SK-N-MC (cell line): ENCODE results near the gene MAPKAPK5.

Experiments used
- EZH2 ChIP-seq: fragments of 200-600 bp; sonication (generic); IDR thresholded peaks from one replicate; pipeline ENCODE4 v1.6.1; 2017; ENCODE audit warnings: antibody characterized with exemption
- FOXP2 ChIP-seq: optimal IDR thresholded peaks from 2 replicates; pipeline ENCODE3; 2011; ENCODE audit warnings: mild to moderate bottlenecking, moderate library complexity; ENCODE audit not compliant: insufficient read depth; ENCODE audit errors: extremely low read length, control extremely low read depth
- POLR2AphosphoS5 ChIP-seq: IDR thresholded peaks from 2 replicates; pipeline ENCODE4 v1.6.1; 2012; ENCODE audit warnings: mild to moderate bottlenecking, low read depth, low read length, borderline replicate concordance

- TF ChIP-seq EZH2: no peak
- TF ChIP-seq POLR2AphosphoS5: no peak
- TF ChIP-seq FOXP2: no peak
These were observed 13.6 kb upstream of the MAPKAPK5 start for GRCh38 chr12:111828338-111828979.
